Mesenchymal stem cell (in vitro differentiated cells and primary cell): ENCODE data around the gene ADRM1.

Experiments used
- DNase-seq: peaks from one replicate; pipeline ENCODE4 v3.0.0-alpha.2; 2013
- H2AFZ ChIP-seq: one replicate; pipeline ENCODE4 v1.6.1; 2013; ENCODE audit warnings: low read depth, mild to moderate bottlenecking, control low read depth, inconsistent platforms, low read length, moderate library complexity
- H2AK5ac ChIP-seq: 2 replicates; pipeline ENCODE4 v1.6.1; 2013; ENCODE audit warnings: low read length, moderate library complexity, mild to moderate bottlenecking, inconsistent platforms; ENCODE audit not compliant: severe bottlenecking
- H2BK120ac ChIP-seq: one replicate; pipeline ENCODE4 v1.6.1; 2013; ENCODE audit warnings: low read depth, mild to moderate bottlenecking, inconsistent platforms, low read length, moderate library complexity
- H2BK12ac ChIP-seq, 2 experiments: one replicate each; pipeline ENCODE4 v1.6.1; 2013; ENCODE audit warnings: inconsistent platforms in 2 of 2, low read length in 2 of 2, mild to moderate bottlenecking in 2 of 2, moderate library complexity in 2 of 2, control low read depth in 1 of 2
- H2BK15ac ChIP-seq: one replicate; pipeline ENCODE4 v1.6.1; 2013; ENCODE audit warnings: mild to moderate bottlenecking, low read depth, inconsistent platforms; ENCODE audit not compliant: poor library complexity, severe bottlenecking
- H2BK5ac ChIP-seq: 2 replicates; pipeline ENCODE4 v1.6.1; 2013; ENCODE audit warnings: low read depth, mild to moderate bottlenecking, low read length, control low read depth, inconsistent platforms; ENCODE audit not compliant: poor library complexity, severe bottlenecking
- H3K14ac ChIP-seq, 2 experiments: one replicate each; pipeline ENCODE4 v1.6.1; 2013; ENCODE audit warnings: inconsistent platforms in 2 of 2, low read length in 2 of 2, control low read depth in 1 of 2, mild to moderate bottlenecking in 1 of 2, moderate library complexity in 1 of 2
- H3K18ac ChIP-seq, 2 experiments: one replicate each; pipeline ENCODE4 v1.6.1; 2013; ENCODE audit warnings: inconsistent platforms in 2 of 2, low read length in 2 of 2, control low read depth in 1 of 2, low read depth in 1 of 2, mild to moderate bottlenecking in 1 of 2
- H3K23ac ChIP-seq, 2 experiments: one replicate each; pipeline ENCODE4 v1.6.1; 2013; ENCODE audit warnings: inconsistent platforms in 2 of 2, low read length in 2 of 2, mild to moderate bottlenecking in 2 of 2, moderate library complexity in 2 of 2, control low read depth in 1 of 2
- H3K27ac ChIP-seq: 2 replicates; pipeline ENCODE4 v1.5.1; 2013; ENCODE audit warnings: mild to moderate bottlenecking, moderate library complexity, low read length, control low read depth, inconsistent platforms; ENCODE audit not compliant: poor library complexity, severe bottlenecking
- H3K27me3 ChIP-seq, 2 experiments: 2 replicates each; pipeline versions ENCODE4 v1.6.1 to v1.7.0; 2013; ENCODE audit warnings: low read length in 2 of 2, mild to moderate bottlenecking in 2 of 2, moderate library complexity in 2 of 2, control low read depth in 1 of 2, inconsistent platforms in 1 of 2; ENCODE audit not compliant: control insufficient read depth in 1 of 2, insufficient read depth in 1 of 2
- H3K36me3 ChIP-seq, 2 experiments: 2 replicates each; pipeline versions ENCODE4 v1.6.1 to v1.7.0; 2013; ENCODE audit warnings: low read length in 2 of 2, control low read depth in 1 of 2, inconsistent platforms in 1 of 2, low read depth in 1 of 2, mild to moderate bottlenecking in 1 of 2; ENCODE audit not compliant: insufficient read depth in 2 of 2, control insufficient read depth in 1 of 2
- H3K4ac ChIP-seq, 2 experiments: one replicate each; pipeline ENCODE4 v1.6.1; 2013; ENCODE audit warnings: inconsistent platforms in 2 of 2, low read length in 2 of 2, mild to moderate bottlenecking in 2 of 2, moderate library complexity in 2 of 2, control low read depth in 1 of 2, low read depth in 1 of 2
- H3K4me1 ChIP-seq: 2 replicates; pipeline ENCODE4 v1.6.1; 2013; ENCODE audit warnings: low read depth, low read length, control low read depth; ENCODE audit not compliant: control insufficient read depth, insufficient read depth
- H3K4me2 ChIP-seq: 2 replicates; pipeline ENCODE4 v1.6.1; 2013; ENCODE audit warnings: low read length, mild to moderate bottlenecking, inconsistent platforms; ENCODE audit not compliant: poor library complexity, severe bottlenecking
- H3K4me3 ChIP-seq, 2 experiments: 2 replicates each; pipeline versions ENCODE4 v1.5.1 to v1.7.0; 2013; ENCODE audit warnings: low read length in 2 of 2, mild to moderate bottlenecking in 2 of 2, control low read depth in 1 of 2, low read depth in 1 of 2; ENCODE audit not compliant: insufficient read depth in 1 of 2
- H3K79me1 ChIP-seq: replicated peaks from 2 replicates; pipeline ENCODE4 v1.6.1; 2013; ENCODE audit warnings: mild to moderate bottlenecking, control low read depth, low read length, inconsistent platforms; ENCODE audit not compliant: poor library complexity, severe bottlenecking
- H3K9ac ChIP-seq: 2 replicates; pipeline ENCODE4 v1.7.0; 2013; ENCODE audit warnings: mild to moderate bottlenecking, low read length, moderate library complexity
- H3K9me3 ChIP-seq: 2 replicates; pipeline ENCODE4 v1.7.0; 2013; ENCODE audit warnings: mild to moderate bottlenecking, low read length; ENCODE audit not compliant: control insufficient read depth
- H4K8ac ChIP-seq: one replicate; pipeline ENCODE4 v1.6.1; 2013; ENCODE audit warnings: inconsistent platforms, mild to moderate bottlenecking, low read length, moderate library complexity
- H4K91ac ChIP-seq: one replicate; pipeline ENCODE4 v1.6.1; 2013; ENCODE audit warnings: mild to moderate bottlenecking, low read length, inconsistent platforms
- WGBS: methylation state at CpG from one replicate; pipeline ENCODE4 v1.1.7; 2013; ENCODE audit warnings: mixed read lengths; 5-methylcytosine and 5-hydroxymethylcytosine counted together

Gene ADRM1

DNA sequence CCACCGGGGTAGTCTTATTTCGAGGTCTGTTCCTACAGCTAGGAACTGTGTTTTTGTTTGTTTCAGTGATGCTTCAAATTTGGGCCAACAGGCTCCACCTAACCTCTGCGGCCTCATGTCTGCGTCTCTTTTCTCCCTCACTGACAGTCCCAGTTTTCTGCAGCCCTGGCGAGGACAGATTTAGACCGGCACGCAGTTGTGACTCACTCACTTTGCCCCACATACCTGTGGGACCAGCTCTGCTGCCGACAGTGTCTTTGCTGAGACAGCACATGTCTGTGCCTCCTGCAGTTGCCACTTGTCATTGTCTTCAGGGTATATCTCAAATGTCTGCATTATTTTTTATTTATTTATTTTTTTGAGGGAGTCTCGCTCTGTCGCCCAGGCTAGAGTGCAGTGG, 35.3 kb upstream of the ADRM1 start:
- H2AFZ ChIP-seq = no peak overlapping the region
- H4K91ac ChIP-seq = no peak overlapping the region
- 83% methylated on average over 9 of the region's 10 CpGs for WGBS
- no peak overlapping the region for H2BK120ac ChIP-seq
- no peak overlapping the region for H2BK5ac ChIP-seq
- no peak overlapping the region for H4K8ac ChIP-seq
- H3K36me3 ChIP-seq = peaks cover 60 to 75% of the 10 kb centered on the region in 2 experiments
- H3K18ac ChIP-seq = no peak overlapping the region
- no peak overlapping the region for H3K14ac ChIP-seq
- H2BK15ac ChIP-seq = no peak overlapping the region
- H3K27me3 ChIP-seq = no peaks in the 10 kb centered on the region
- no peak overlapping the region for H3K4me3 ChIP-seq
- H3K9ac ChIP-seq = no peak overlapping the region
- no peak overlapping the region for H2AK5ac ChIP-seq
- no peak overlapping the region for H3K4ac ChIP-seq
- no peak overlapping the region for H3K4me2 ChIP-seq
- H3K79me1 ChIP-seq = peaks cover 45% of the 10 kb centered on the region
- no peak overlapping the region for H3K27ac ChIP-seq
- H3K4me1 ChIP-seq = no peaks in the 10 kb centered on the region
- peaks cover 12% of the 10 kb centered on the region for H3K9me3 ChIP-seq
- no peak for DNase-seq
- H3K23ac ChIP-seq = no peak overlapping the region
- no peak overlapping the region for H2BK12ac ChIP-seq

DNA sequence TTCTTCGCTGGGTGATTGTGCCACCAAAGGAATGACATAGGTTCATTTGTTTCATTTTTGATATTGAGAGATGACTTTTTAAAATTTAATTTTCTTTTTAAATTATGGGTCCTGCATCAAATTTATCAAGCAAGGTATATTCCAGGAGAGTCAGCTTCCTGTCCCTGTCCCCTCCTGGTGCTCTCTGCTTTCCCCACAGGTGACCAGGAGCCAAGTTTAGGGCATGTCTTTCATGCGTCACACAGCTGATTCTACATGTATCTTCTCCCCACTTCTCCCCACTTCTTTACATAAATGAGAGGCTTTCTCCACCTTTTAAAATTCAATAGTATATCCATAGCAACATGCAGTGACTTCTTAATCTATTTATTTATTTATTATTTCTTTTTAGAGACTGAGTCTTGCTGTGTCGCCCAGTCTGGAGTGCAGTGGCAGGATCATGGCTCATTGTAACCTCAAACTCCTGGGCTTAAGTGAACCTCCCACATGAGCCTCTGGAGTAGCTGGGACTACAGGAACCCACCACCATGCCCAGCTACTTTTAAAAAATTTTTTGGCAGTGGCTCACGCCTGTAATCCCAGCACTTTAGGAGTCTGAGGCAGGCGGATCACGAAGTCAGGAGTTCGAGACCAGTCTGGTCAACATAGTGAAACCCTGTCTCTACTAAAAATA, 34.4 kb upstream of the ADRM1 start:
- no peak overlapping the region for H3K14ac ChIP-seq
- H3K4ac ChIP-seq = no peak overlapping the region
- H2BK12ac ChIP-seq = no peak overlapping the region
- no peak overlapping the region for H3K4me2 ChIP-seq
- peaks cover 39% of the 10 kb centered on the region for H3K79me1 ChIP-seq
- WGBS = 81% methylated on average over 7 of the region's 7 CpGs
- no peak overlapping the region for H4K91ac ChIP-seq
- H2AK5ac ChIP-seq = no peak overlapping the region
- peaks cover 60 to 74% of the 10 kb centered on the region in 2 experiments for H3K36me3 ChIP-seq
- H2BK15ac ChIP-seq = no peak overlapping the region
- H3K4me1 ChIP-seq = no peaks in the 10 kb centered on the region
- no peak overlapping the region for H3K4me3 ChIP-seq
- no peak overlapping the region for H3K23ac ChIP-seq
- H4K8ac ChIP-seq = no peak overlapping the region
- H3K9ac ChIP-seq = no peak overlapping the region
- H3K9me3 ChIP-seq = peaks cover 12% of the 10 kb centered on the region
- no peak overlapping the region for H3K18ac ChIP-seq
- no peak overlapping the region for H3K27ac ChIP-seq
- no peak overlapping the region for H2AFZ ChIP-seq
- no peak for DNase-seq
- H2BK5ac ChIP-seq = no peak overlapping the region
- H2BK120ac ChIP-seq = no peak overlapping the region
- H3K27me3 ChIP-seq = no peaks in the 10 kb centered on the region

DNA sequence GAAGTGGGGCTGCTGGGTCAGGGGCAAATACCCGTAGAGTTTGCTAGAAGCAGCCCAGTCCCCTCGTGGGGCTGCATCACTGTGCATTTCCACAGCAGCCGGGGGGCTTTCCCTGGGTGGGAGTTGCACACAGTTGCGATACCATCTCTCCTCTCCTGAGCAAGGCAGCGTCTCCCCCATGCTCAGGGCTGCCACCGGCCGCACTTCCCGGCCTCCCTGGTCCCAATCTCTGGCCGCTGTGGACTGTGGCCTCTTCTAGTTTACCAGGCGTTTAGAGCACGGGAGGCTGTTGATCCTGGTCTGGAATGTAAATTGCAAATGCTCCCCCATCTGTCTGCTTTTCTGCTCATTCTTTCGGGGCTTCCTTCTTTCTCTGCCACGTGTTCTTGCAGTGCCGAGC, 33.4 kb upstream of the ADRM1 start:
- no peak for DNase-seq
- H2BK5ac ChIP-seq = no peak overlapping the region
- H2AFZ ChIP-seq = no peak overlapping the region
- H3K27me3 ChIP-seq = no peaks in the 10 kb centered on the region
- no peaks in the 10 kb centered on the region for H3K4me1 ChIP-seq
- no peak overlapping the region for H2BK120ac ChIP-seq
- no peak overlapping the region for H3K18ac ChIP-seq
- H3K23ac ChIP-seq = no peak overlapping the region
- H2AK5ac ChIP-seq = no peak overlapping the region
- no peak overlapping the region for H4K91ac ChIP-seq
- 90% methylated on average over 14 of the region's 14 CpGs for WGBS
- no peak overlapping the region for H3K4ac ChIP-seq
- H2BK12ac ChIP-seq = no peak overlapping the region
- no peak overlapping the region for H4K8ac ChIP-seq
- H3K4me2 ChIP-seq = no peak overlapping the region
- H3K27ac ChIP-seq = no peak overlapping the region
- H3K14ac ChIP-seq = no peak overlapping the region
- H3K36me3 ChIP-seq = peaks cover 61 to 75% of the 10 kb centered on the region in 2 experiments
- H3K79me1 ChIP-seq = peaks cover 36% of the 10 kb centered on the region
- no peak overlapping the region for H2BK15ac ChIP-seq
- H3K4me3 ChIP-seq = no peak overlapping the region
- H3K9me3 ChIP-seq = peaks cover 12% of the 10 kb centered on the region
- H3K9ac ChIP-seq = no peak overlapping the region

DNA sequence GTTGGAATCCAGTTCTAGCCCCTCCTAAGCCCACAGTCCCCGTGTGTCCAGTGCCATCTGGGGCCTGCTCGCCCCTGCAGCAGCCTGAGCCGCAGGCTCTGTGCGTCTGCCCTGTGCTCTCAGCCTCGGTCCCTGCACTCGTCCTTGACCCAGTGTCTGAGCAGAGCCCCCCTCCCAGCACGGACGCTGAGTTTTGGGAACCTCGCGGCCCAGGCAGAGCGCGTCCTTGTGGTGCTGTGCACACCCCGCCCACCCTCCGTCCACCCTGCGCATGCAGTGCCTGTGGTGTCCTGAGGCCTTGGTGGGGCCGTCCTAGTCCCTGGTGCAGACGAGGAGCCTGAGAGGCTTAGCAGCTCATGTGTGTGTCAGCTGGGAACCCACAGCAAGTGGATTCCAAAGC, 32.9 kb upstream of the ADRM1 start:
- H2AFZ ChIP-seq = no peak overlapping the region
- H2BK15ac ChIP-seq = no peak overlapping the region
- H3K27ac ChIP-seq = no peak overlapping the region
- no peak overlapping the region for H3K18ac ChIP-seq
- no peak overlapping the region for H2BK5ac ChIP-seq
- no peak overlapping the region for H3K23ac ChIP-seq
- H2AK5ac ChIP-seq = no peak overlapping the region
- no peak overlapping the region for H3K4ac ChIP-seq
- H3K9ac ChIP-seq = no peak overlapping the region
- H3K4me2 ChIP-seq = no peak overlapping the region
- H3K4me1 ChIP-seq = no peaks in the 10 kb centered on the region
- peaks cover 36% of the 10 kb centered on the region for H3K79me1 ChIP-seq
- H3K36me3 ChIP-seq = peaks cover 56 to 74% of the 10 kb centered on the region in 2 experiments
- no peak overlapping the region for H3K14ac ChIP-seq
- no peak for DNase-seq
- no peak overlapping the region for H2BK12ac ChIP-seq
- no peaks in the 10 kb centered on the region for H3K27me3 ChIP-seq
- H3K4me3 ChIP-seq = no peak overlapping the region
- H2BK120ac ChIP-seq = no peak overlapping the region
- peaks cover 10% of the 10 kb centered on the region for H3K9me3 ChIP-seq
- no peak overlapping the region for H4K8ac ChIP-seq
- H4K91ac ChIP-seq = no peak overlapping the region
- 93% methylated on average over 17 of the region's 17 CpGs for WGBS
